HEK293 (cell line): ENCODE data around the gene FNTB.

Source experiments
- ATF2 ChIP-seq: fragments of 450-650 bp; formaldehyde crosslinking; IDR thresholded peaks from 2 replicates; pipeline ENCODE4 v1.5.1; 2016; ENCODE audit warnings: missing biosample characterization, missing genetic modification characterization, low read depth
- CTCF ChIP-seq: fragments of 450-650 bp; formaldehyde crosslinking; IDR thresholded peaks from 2 replicates; pipeline ENCODE4 v1.5.1; 2016; ENCODE audit warnings: missing biosample characterization, missing genetic modification characterization
- KLF16 ChIP-seq: fragments of 450-650 bp; formaldehyde crosslinking; IDR thresholded peaks from 2 replicates; pipeline ENCODE4 v1.5.1; 2017; ENCODE audit warnings: missing biosample characterization, missing genetic modification characterization
- MEIS1 ChIP-seq: sonication (generic); formaldehyde crosslinking; IDR thresholded peaks from 2 replicates; pipeline ENCODE4 v1.8.1; 2022; ENCODE audit warnings: missing genetic modification reagents, mild to moderate bottlenecking, borderline replicate concordance
- REST ChIP-seq: fragments of 450-650 bp; formaldehyde crosslinking; IDR thresholded peaks from 2 replicates; pipeline ENCODE4 v1.5.1; 2016; ENCODE audit warnings: missing biosample characterization, missing genetic modification characterization
- ZBTB1 ChIP-seq: fragments of 450-650 bp; formaldehyde crosslinking; IDR thresholded peaks from 2 replicates; pipeline ENCODE4 v1.5.1; 2016; ENCODE audit warnings: missing biosample characterization, missing genetic modification characterization
- ZBTB49 ChIP-seq: fragments of 450-650 bp; formaldehyde crosslinking; IDR thresholded peaks from 2 replicates; pipeline ENCODE4 v1.5.1; 2016; ENCODE audit warnings: missing biosample characterization, missing genetic modification characterization, low read depth
- ZBTB7A ChIP-seq: fragments of 450-650 bp; formaldehyde crosslinking; IDR thresholded peaks from 2 replicates; pipeline ENCODE4 v1.5.1; 2016; ENCODE audit warnings: low read depth, missing biosample characterization, missing genetic modification characterization
- ZNF311 ChIP-seq: fragments of 450-650 bp; formaldehyde crosslinking; IDR thresholded peaks from 2 replicates; pipeline ENCODE4 v1.5.1; 2017; ENCODE audit warnings: missing biosample characterization, missing genetic modification characterization, borderline replicate concordance
- ZNF510 ChIP-seq: fragments of 450-650 bp; formaldehyde crosslinking; IDR thresholded peaks from 2 replicates; pipeline ENCODE4 v1.5.1; 2018; ENCODE audit warnings: mild to moderate bottlenecking, missing genetic modification characterization, missing biosample characterization; ENCODE audit not compliant: insufficient replicate concordance
- ZNF555 ChIP-seq: fragments of 450-650 bp; formaldehyde crosslinking; conservative IDR thresholded peaks from 2 replicates; pipeline ENCODE4 v1.5.1; 2017; ENCODE audit warnings: missing biosample characterization, mild to moderate bottlenecking, missing genetic modification characterization, inconsistent platforms
- ZNF560 ChIP-seq: fragments of 450-650 bp; formaldehyde crosslinking; IDR thresholded peaks from 2 replicates; pipeline ENCODE4 v1.5.1; 2017; ENCODE audit warnings: missing biosample characterization, missing genetic modification characterization, borderline replicate concordance

GRCh38 chr14:64995291-64995690, 8.6 kb downstream of the FNTB start:
- TF ChIP-seq MEIS1 (CRISPR knock-in tag), result no peak
- TF ChIP-seq ZNF510, result no peak
- TF ChIP-seq KLF16 (tag by site-specific recombination), result no peak
- TF ChIP-seq REST (tag by site-specific recombination), result no peak
- no peak for TF ChIP-seq CTCF
- TF ChIP-seq ZBTB49 (tag by site-specific recombination), result no peak
- TF ChIP-seq ZNF560 (tag by site-specific recombination), result no peak
- TF ChIP-seq ZNF311, result no peak
- no peak for TF ChIP-seq ATF2
- no peak for TF ChIP-seq ZBTB7A
- TF ChIP-seq ZBTB1 (tag by site-specific recombination), result no peak
- no peak for TF ChIP-seq ZNF555 (tag by site-specific recombination)
